ENCODE results near the gene FAM107A.

Gene FAM107A

DNA sequence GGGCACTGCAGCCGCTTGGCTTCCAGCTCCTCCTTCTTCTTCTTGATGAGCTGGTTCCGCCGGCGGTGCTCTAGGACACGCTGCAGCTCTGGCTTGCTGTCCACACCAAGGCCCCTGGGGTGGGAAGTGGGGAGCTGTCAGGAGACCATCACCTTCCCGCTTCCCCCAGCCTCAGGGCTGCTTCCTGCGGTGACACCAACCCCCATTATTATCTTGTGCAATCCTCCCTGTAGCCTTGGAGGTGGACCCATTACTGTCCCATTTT lies 10.0 kb downstream of the FAM107A start:
- peaks cover 5% of the 10 kb centered on the region for H3K27me3 Mint-ChIP-seq (ENCODE audit: low read depth)
- no peak overlapping the region for H3K4me3 Mint-ChIP-seq
- DNase-seq (ENCODE audit: low spot score), result no peak
- H3K27ac Mint-ChIP-seq, result no peak overlapping the region
- H3K4me1 Mint-ChIP-seq (ENCODE audit: low read depth), result no peaks in the 10 kb centered on the region
- H3K36me3 Mint-ChIP-seq (ENCODE audit: low read depth), result no peaks in the 10 kb centered on the region
- no peaks in the 10 kb centered on the region for H3K9me3 Mint-ChIP-seq

DNA sequence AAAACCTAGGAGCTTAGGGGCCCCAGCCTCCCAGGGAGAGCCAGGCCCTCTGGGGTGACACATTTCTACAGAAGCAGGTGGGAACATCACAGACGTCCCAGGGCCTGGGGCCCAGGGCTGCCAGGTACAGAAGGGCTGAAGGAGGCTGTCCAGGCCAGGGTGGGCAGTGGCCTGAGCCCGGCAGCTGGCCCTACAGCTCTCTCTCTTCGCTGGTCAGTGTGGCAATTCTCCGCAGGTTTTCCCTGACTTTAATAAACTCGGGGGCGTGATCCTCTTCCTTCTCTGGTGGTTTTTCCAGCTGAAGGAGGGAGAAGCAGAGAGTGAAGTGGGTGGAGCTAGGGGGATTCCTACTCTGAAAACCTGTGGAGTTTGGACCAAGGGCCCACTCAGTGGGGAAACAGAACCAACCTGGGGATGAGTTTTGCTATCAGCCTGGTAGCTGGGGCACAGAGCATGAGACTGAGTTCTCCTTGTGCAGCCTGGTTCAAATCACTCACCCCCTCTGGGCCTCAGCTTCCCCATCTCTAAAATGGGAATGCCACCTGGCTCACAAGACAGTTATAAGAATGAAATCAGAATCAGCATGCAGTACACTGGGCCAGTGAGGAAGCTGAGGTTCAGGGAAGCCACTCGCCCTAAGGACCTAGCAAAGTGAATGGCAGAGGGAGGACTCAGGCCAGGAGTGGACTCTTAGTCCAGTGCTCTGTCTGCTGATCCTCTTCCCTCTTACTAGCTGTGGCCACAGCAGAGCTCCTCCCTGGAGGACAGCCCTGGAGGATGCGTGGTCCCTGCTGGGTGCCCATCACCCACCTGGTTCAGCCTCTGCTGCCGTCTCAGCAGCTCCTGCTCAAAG lies 10.6 kb downstream of the FAM107A start:
- Mint-ChIP-seq H3K4me3 (no peak overlapping the region), H3K9me3 (no peaks in the 10 kb centered on the region), H3K36me3 (ENCODE audit: low read depth) (no peaks in the 10 kb centered on the region), H3K27me3 (ENCODE audit: low read depth) (peaks cover 4% of the 10 kb centered on the region), H3K4me1 (ENCODE audit: low read depth) (no peaks in the 10 kb centered on the region), H3K27ac (no peak overlapping the region)
- no peak for DNase-seq (ENCODE audit: low spot score)

DNA sequence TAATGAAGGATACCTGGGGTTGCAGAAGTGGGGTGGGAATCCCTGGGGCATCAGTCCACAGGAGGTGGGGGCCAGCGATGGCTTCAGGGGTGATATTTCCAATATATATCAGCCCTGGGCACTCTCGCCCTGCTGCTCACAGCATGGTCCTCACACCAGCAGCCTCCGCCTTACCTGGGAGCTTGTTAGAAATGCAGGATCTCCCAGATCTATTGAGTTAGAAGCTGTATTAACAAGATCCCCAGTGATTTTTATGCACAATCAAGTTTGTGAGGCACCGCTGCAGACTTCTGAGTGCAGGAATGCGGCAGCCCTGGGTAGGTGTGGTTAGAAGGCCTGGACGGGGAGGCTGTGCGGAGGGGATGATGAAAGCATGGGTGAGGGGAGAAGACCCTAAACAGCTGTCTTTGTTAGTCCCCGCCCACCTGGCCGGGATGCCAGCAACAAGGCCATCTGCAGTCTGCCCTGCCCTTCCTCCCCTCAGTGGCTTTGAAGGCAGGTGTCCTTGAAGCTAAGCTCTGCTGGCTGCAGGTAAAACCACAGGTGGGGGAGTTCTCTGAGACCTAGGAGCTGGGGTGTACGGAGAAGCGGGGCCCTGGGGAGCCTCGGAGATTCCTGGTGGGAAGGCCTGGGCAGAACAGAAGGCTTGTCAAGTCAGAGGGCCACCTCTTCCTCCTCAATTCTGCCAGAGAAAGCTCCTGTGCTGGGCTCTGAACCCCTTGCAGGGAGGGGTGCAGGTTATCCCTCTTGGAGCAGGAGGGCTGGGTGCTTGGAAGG lies 11.4 kb downstream of the FAM107A start:
- Mint-ChIP-seq H3K27me3 (ENCODE audit: low read depth) (peaks cover 2% of the 10 kb centered on the region), H3K9me3 (no peaks in the 10 kb centered on the region), H3K4me1 (ENCODE audit: low read depth) (no peaks in the 10 kb centered on the region), H3K36me3 (ENCODE audit: low read depth) (no peaks in the 10 kb centered on the region), H3K4me3 (no peak overlapping the region), H3K27ac (no peak overlapping the region)
- DNase-seq (ENCODE audit: low spot score), result no peak

DNA sequence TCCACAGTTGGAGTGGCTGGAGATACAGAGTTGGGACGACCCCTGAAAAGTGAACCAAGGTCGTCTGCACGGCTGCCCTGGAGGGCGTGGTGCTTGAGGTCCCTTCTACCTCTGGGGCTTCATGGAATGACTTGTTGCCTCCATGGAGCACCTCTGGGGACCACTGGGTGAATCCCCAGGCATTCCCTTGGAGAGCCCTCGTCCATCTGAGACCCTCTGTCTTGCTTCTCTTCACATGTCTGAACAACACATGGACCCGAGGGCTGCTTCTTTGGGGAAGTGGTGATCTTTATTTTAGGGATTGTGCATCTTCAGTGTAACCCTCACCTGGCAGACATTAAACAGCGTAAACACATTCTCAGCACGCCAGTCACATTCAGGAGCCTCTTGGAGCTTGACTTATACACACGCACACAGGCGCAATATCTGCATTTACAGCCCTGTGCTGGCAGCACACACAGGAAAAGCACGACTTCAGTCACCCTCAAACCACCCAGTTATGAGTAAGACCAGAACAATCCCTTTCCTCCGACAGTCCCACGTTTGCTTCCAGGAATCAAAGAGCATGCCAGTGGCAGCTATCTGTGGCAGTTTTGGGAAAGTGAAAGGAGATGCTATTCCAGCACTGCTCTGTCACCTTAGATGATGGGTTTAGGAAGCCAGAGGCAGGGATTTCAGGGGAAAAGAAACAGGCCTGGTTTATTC lies 12.6 kb downstream of the FAM107A start:
- Mint-ChIP-seq H3K27ac (no peak overlapping the region), H3K9me3 (no peaks in the 10 kb centered on the region), H3K36me3 (ENCODE audit: low read depth) (no peaks in the 10 kb centered on the region), H3K4me1 (ENCODE audit: low read depth) (no peaks in the 10 kb centered on the region), H3K27me3 (ENCODE audit: low read depth) (no peaks in the 10 kb centered on the region), H3K4me3 (no peak overlapping the region)
- no peak for DNase-seq (ENCODE audit: low spot score)

DNA sequence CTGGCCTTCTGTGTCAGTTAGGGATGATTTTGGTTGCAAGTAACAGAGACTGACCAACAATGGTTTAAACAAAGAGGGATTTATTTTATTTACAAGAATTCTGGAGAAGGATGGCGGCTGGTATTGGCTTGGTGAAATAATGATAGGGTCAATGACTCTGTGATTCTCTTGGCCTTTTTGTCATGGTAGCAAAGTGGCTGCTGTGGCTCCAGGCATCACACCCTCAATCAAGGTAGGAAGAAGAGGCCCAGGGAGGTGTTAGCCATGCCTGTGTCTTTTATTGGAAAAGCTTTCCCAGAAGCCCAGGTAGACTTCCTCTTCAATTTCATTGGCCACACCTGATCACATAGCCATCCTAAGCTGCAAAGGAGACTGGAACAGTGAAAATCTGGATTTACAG lies 13.1 kb downstream of the FAM107A start:
- no peak overlapping the region for H3K27ac Mint-ChIP-seq
- DNase-seq (ENCODE audit: low spot score), result no peak
- no peaks in the 10 kb centered on the region for H3K36me3 Mint-ChIP-seq (ENCODE audit: low read depth)
- H3K4me1 Mint-ChIP-seq (ENCODE audit: low read depth), result no peaks in the 10 kb centered on the region
- no peak overlapping the region for H3K4me3 Mint-ChIP-seq
- no peaks in the 10 kb centered on the region for H3K27me3 Mint-ChIP-seq (ENCODE audit: low read depth)
- H3K9me3 Mint-ChIP-seq, result no peaks in the 10 kb centered on the region

DNA sequence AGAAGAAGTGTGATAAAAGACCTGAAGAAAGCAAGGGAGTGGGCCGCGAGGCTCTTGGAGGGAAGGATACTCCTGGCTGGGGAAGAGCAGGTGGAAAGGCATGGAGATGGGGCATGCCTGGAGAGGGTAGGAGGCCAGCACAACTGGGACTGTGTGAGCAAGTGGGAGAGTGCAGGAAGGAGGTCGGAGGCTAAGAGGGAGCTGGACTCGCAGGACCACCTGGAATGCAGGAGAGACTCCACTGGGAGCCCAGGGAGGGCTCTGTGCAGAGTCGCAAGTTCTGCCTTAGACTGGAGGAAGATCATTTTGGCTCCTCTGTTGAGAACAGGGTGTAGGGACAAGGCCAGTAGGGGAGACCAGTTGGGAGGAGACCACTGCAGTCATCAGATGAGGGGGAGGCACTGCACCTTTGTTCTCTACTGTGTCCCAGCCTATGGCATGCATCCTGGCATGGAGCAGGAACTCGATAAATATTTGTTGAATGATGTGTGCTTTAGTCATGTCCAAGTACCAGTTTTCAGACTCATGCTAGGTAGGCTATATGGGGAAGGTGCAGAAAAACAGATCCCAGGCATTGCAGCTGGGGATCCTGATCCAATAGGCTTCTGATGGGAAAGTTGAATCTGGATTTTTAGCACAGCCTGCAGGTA lies 13.7 kb downstream of the FAM107A start:
- Mint-ChIP-seq H3K9me3 (no peaks in the 10 kb centered on the region), H3K27me3 (ENCODE audit: low read depth) (no peaks in the 10 kb centered on the region), H3K4me3 (no peak overlapping the region), H3K27ac (no peak overlapping the region), H3K36me3 (ENCODE audit: low read depth) (no peaks in the 10 kb centered on the region), H3K4me1 (ENCODE audit: low read depth) (no peaks in the 10 kb centered on the region)
- no peak for DNase-seq (ENCODE audit: low spot score)

DNA sequence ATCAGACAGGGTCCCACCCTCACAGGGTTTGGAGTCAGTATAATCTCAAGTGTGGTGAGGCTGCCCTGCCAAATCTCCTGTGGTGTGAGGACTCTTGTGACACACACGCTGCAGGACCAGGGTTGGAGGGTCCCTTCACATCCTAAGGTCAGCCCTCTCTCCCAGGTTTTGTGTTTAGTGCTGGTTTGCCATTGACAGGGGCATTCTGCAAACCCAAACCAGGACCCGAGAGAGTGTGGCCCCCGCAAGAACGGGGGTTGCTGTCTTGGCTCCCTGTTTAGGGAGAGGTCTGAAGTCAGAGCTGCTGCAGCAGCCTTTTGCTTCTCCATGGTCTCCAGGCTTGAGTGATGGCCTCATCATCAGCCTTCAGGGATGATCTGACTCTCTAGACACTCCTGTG lies 14.7 kb downstream of the FAM107A start:
- H3K4me3 Mint-ChIP-seq, result no peak overlapping the region
- no peaks in the 10 kb centered on the region for H3K36me3 Mint-ChIP-seq (ENCODE audit: low read depth)
- no peaks in the 10 kb centered on the region for H3K4me1 Mint-ChIP-seq (ENCODE audit: low read depth)
- H3K9me3 Mint-ChIP-seq, result no peaks in the 10 kb centered on the region
- H3K27me3 Mint-ChIP-seq (ENCODE audit: low read depth), result no peaks in the 10 kb centered on the region
- DNase-seq (ENCODE audit: low spot score), result no peak
- no peak overlapping the region for H3K27ac Mint-ChIP-seq

DNA sequence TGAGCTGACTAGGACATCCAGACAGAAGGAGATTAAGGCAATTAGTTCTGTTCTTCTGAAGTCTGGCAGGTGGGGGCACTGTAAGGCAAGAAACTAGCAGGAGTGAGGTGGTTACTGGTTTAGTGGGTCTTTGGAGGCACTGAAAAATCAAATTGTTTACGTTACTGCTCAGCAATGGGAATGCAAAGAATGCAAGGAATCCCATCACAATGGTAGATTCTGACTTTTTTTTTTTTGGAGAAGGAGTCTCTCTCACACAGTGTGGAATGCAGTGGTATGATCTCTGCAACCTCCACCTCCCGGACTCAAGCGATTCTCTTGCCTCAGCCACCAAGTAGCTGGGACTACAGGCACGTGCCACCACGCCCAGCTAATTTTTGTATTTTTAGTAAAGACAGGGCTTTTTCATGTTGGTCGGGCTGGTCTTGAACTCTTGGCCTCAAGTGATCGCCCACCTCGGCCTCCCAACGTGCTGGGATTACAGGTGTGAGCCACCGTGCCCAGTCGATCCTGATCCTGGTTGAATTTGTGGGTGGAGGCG lies 16.4 kb downstream of the FAM107A start:
- Mint-ChIP-seq H3K4me3 (no peak overlapping the region), H3K27me3 (ENCODE audit: low read depth) (peaks cover 3% of the 10 kb centered on the region), H3K27ac (no peak overlapping the region), H3K9me3 (no peaks in the 10 kb centered on the region), H3K36me3 (ENCODE audit: low read depth) (no peaks in the 10 kb centered on the region), H3K4me1 (ENCODE audit: low read depth) (no peaks in the 10 kb centered on the region)
- DNase-seq (ENCODE audit: low spot score), result no peak

DNA sequence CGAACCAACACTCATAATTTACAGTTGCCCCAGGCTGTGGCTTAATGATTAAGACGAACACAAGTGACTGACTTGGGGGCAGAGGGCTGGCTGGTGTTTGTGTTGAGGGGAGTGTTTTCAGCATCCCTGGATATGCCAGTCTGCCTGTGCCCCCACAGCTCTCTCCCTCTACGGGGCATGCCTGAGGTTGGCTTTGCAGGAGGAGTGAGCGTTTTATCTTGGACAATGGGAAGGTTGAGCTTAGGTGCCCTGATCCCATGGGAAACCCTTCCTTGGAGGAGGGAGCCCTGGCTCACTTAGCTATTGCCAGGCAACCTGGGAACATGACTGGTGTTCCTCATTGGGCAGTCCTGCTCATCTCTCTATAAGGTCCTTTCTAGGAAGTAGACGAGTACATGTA lies 17.6 kb downstream of the FAM107A start:
- H3K4me1 Mint-ChIP-seq (ENCODE audit: low read depth), result no peaks in the 10 kb centered on the region
- no peaks in the 10 kb centered on the region for H3K9me3 Mint-ChIP-seq
- no peak overlapping the region for H3K27ac Mint-ChIP-seq
- no peak for DNase-seq (ENCODE audit: low spot score)
- no peak overlapping the region for H3K4me3 Mint-ChIP-seq
- H3K27me3 Mint-ChIP-seq (ENCODE audit: low read depth), result peaks cover 5% of the 10 kb centered on the region
- H3K36me3 Mint-ChIP-seq (ENCODE audit: low read depth), result no peaks in the 10 kb centered on the region

DNA sequence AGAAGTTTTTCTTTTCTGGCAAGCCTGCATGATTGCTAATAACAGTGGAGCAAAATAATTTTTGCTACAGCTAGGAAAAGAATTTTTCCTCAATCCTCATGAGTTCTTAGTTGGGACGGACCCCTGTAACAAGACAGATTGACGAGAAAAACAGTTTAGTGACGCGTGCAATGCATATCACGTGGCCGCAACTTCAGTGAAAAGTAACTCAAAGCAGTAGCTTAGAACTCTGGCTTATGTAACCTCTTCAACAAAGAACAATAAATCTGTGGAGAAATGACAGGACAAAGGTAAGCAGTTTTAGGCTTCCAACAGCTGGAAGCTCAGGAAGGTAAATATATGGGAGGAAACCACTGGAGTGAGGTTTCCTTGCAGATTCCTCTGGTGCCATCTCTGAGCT lies 19.7 kb downstream of the FAM107A start:
- Mint-ChIP-seq H3K36me3 (ENCODE audit: low read depth) (no peaks in the 10 kb centered on the region), H3K27ac (no peak overlapping the region), H3K4me3 (no peak overlapping the region), H3K9me3 (no peaks in the 10 kb centered on the region), H3K27me3 (ENCODE audit: low read depth) (peaks cover 5% of the 10 kb centered on the region), H3K4me1 (ENCODE audit: low read depth) (no peaks in the 10 kb centered on the region)
- DNase-seq (ENCODE audit: low spot score), result no peak

DNA sequence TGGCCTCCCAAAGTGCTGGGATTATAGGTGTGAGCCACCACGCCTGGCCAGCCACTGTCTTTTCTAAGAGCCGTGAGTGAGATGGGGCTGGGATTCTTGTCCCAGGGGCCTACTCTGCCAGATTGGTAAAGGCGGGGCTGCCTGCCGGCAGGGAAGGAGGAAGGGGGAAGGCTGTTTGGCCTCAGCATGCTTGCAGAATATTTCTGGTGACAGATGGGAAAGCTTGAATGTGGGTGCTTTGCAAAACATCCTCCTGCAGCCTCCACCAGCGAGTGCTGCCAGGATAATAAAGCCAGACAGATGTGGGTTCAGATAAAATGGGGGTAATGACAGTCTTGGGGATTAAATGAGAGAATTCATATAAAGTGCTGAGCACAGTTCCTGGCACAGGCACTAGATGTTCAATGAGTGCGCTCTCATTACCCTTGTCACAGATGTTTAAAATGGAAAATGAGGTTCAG lies 20.4 kb downstream of the FAM107A start:
- peaks cover 5% of the 10 kb centered on the region for H3K27me3 Mint-ChIP-seq (ENCODE audit: low read depth)
- no peaks in the 10 kb centered on the region for H3K4me1 Mint-ChIP-seq (ENCODE audit: low read depth)
- no peaks in the 10 kb centered on the region for H3K9me3 Mint-ChIP-seq
- no peaks in the 10 kb centered on the region for H3K36me3 Mint-ChIP-seq (ENCODE audit: low read depth)
- no peak overlapping the region for H3K27ac Mint-ChIP-seq
- no peak overlapping the region for H3K4me3 Mint-ChIP-seq
- no peak for DNase-seq (ENCODE audit: low spot score)

DNA sequence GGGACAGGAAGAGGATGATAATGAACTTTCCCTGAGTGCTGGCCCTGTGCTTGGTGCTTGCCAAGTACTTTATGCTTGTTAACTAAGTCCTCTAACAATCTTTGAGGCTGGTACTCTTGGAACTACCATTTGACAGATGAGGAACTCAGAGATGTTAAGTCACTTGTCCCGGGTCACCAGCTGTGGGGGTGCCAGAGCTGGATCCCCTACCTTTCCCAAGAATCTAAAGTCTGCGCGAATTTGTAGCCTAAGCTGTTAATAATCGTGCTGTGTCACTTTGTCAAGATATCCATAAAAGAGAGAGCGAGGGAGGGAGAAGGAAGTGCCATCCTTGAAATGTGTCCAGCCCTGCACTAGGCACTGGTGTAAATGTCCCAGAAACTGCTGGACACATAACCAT lies 21.2 kb downstream of the FAM107A start:
- no peaks in the 10 kb centered on the region for H3K4me1 Mint-ChIP-seq (ENCODE audit: low read depth)
- H3K27ac Mint-ChIP-seq, result no peak overlapping the region
- H3K36me3 Mint-ChIP-seq (ENCODE audit: low read depth), result no peaks in the 10 kb centered on the region
- no peak overlapping the region for H3K4me3 Mint-ChIP-seq
- peaks cover 3% of the 10 kb centered on the region for H3K9me3 Mint-ChIP-seq
- DNase-seq (ENCODE audit: low spot score), result no peak
- H3K27me3 Mint-ChIP-seq (ENCODE audit: low read depth), result peaks cover 5% of the 10 kb centered on the region

DNA sequence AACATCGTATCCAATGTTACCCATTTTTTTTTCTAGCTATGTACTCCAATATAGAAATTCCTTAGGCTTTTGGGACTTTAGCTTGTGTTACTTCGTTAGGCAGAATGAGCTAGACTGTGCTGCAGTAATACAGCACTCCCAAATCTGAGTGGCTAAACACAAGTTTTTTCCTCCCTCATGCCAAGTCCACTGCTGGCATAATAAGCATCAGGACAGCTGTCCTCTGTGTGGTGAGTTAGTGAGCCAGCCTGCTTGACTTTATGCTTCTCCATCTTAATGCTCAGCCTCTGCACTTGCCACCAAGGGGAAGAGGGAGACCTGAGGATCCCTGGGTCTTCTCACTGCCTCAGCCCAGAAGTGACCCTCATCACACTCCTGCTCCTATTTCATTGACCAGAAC lies 22.0 kb downstream of the FAM107A start:
- no peak for DNase-seq (ENCODE audit: low spot score)
- Mint-ChIP-seq H3K27ac (no peak overlapping the region), H3K4me1 (ENCODE audit: low read depth) (no peaks in the 10 kb centered on the region), H3K4me3 (no peak overlapping the region), H3K27me3 (ENCODE audit: low read depth) (peaks cover 5% of the 10 kb centered on the region), H3K9me3 (peaks cover 3% of the 10 kb centered on the region), H3K36me3 (ENCODE audit: low read depth) (no peaks in the 10 kb centered on the region)

DNA sequence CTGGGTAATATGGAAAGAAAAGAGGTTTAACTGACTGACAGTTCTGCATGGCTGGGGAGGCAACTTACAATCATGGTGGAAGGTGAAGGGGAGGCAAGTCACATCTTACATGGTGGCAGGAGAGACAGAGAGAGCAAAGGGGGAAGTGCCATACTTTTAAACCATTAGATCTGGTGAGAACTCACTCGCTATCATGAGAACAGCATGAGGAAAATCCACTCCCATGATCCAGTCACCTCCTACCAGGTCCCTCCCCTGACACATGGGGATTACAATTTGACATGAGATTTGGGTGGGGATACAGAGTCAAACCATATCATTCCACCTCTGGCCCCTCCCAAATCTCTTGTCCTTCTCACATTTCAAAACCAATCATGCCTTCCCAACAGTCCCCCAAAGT lies 24.2 kb downstream of the FAM107A start:
- peaks cover 5% of the 10 kb centered on the region for H3K27me3 Mint-ChIP-seq (ENCODE audit: low read depth)
- H3K27ac Mint-ChIP-seq, result no peak overlapping the region
- H3K9me3 Mint-ChIP-seq, result peaks cover 3% of the 10 kb centered on the region
- DNase-seq (ENCODE audit: low spot score), result no peak
- no peaks in the 10 kb centered on the region for H3K36me3 Mint-ChIP-seq (ENCODE audit: low read depth)
- no peaks in the 10 kb centered on the region for H3K4me1 Mint-ChIP-seq (ENCODE audit: low read depth)
- no peak overlapping the region for H3K4me3 Mint-ChIP-seq
